ENCODE results near the gene THADA. TPM values are rescaled to one million over a fixed set of nuclear protein-coding genes. Genes with fewer than 3 reads are reported as not detected.

The THADA gene
- total RNA-seq, 1 experiment from 2014 or later = 27.5 TPM

- H3K27ac Mint-ChIP-seq = no peak overlapping the region
- ChIA-PET CTCF (no interaction called here), POLR2A (no interaction called here)
- DNase-seq (ENCODE audit: low spot score) = no peak
- peaks cover 17% of the 10 kb centered on the region for H3K4me1 Mint-ChIP-seq
- H3K4me3 Mint-ChIP-seq = no peak overlapping the region
- no peaks in the 10 kb centered on the region for H3K9me3 Mint-ChIP-seq
- no peak for ATAC-seq
- H3K27me3 Mint-ChIP-seq (ENCODE audit: low read depth) = no peaks in the 10 kb centered on the region
- TF ChIP-seq ZMAT4 (CRISPR knock-in tag; IDR thresholded peaks at IDR 0.05) (no peak), KAT7 (CRISPR knock-in tag; IDR thresholded peaks at IDR 0.05; ENCODE audit: borderline replicate concordance) (no peak), NR2C2 (CRISPR knock-in tag; IDR thresholded peaks at IDR 0.05) (no peak), FOXP4 (CRISPR knock-in tag; IDR thresholded peaks at IDR 0.05) (no peak), SOX15 (CRISPR knock-in tag; IDR thresholded peaks at IDR 0.05) (no peak), ZSCAN18 (CRISPR knock-in tag; IDR thresholded peaks at IDR 0.05) (no peak), ZNF219 (CRISPR knock-in tag; IDR thresholded peaks at IDR 0.05; ENCODE audit: borderline replicate concordance) (no peak), AFF4 (CRISPR knock-in tag; IDR thresholded peaks at IDR 0.05; ENCODE audit: borderline replicate concordance) (no peak), ATF2 (CRISPR knock-in tag; IDR thresholded peaks at IDR 0.05; ENCODE audit: borderline replicate concordance, low read depth) (no peak), ZBTB21 (CRISPR knock-in tag; IDR thresholded peaks at IDR 0.05; ENCODE audit: borderline replicate concordance) (no peak), E2F1 (CRISPR knock-in tag; IDR thresholded peaks at IDR 0.05) (no peak), NFYB (CRISPR knock-in tag; conservative IDR thresholded peaks at IDR 0.05; ENCODE audit: low read depth) (no peak), ZNF671 (CRISPR knock-in tag; IDR thresholded peaks at IDR 0.05) (no peak), MAX (CRISPR knock-in tag; IDR thresholded peaks at IDR 0.05) (no peak), ZNF423 (CRISPR knock-in tag; IDR thresholded peaks at IDR 0.05) (no peak)
- H3K36me3 Mint-ChIP-seq = no peaks in the 10 kb centered on the region
Observed at GRCh38 chr2:43455296-43455695, 140.5 kb downstream of the THADA start.

GRCh38 chr2:43454791-43455190 lies 141.0 kb downstream of the THADA start:
- ATAC-seq = no peak
- Mint-ChIP-seq H3K4me3 (no peak overlapping the region), H3K36me3 (no peaks in the 10 kb centered on the region), H3K9me3 (no peaks in the 10 kb centered on the region), H3K27ac (no peak overlapping the region), H3K4me1 (peaks cover 18% of the 10 kb centered on the region), H3K27me3 (ENCODE audit: low read depth) (no peaks in the 10 kb centered on the region)
- no peak for DNase-seq (ENCODE audit: low spot score)
- ChIA-PET POLR2A (interaction anchor here (0.6 kb wide), 1 partner anchor 141 kb away, joined by 3 read pairs; no protein-coding TSS in a partner anchor), CTCF (no interaction called here)
- TF ChIP-seq ZNF425 (CRISPR knock-in tag; conservative IDR thresholded peaks at IDR 0.05) = no peak
- TF ChIP-seq ZNF423 (CRISPR knock-in tag; IDR thresholded peaks at IDR 0.05) = no peak
- no peak for TF ChIP-seq MLX (CRISPR knock-in tag; IDR thresholded peaks at IDR 0.05)
- no peak for TF ChIP-seq TEAD4 (CRISPR knock-in tag; IDR thresholded peaks at IDR 0.05)
